Activated T-cell treated with anti-CD3 and anti-CD28 coated beads for 24 hours (primary cell): Measurements from ENCODE around the gene DGKI.
A peak's percentile ranks its signal among the peaks of the same experiment; 100 is the strongest.

Source experiments
- DNase-seq: peaks from one replicate; pipeline ENCODE4 v3.0.0-alpha.2; 2020; ENCODE audit warnings: low read depth

The DGKI gene

GRCh38 chr7:137685433-137686164 lies 161.2 kb downstream of the DGKI start:
- DNase-seq: no peak

GRCh38 chr7:137684776-137685175 lies 162.0 kb downstream of the DGKI start:
- DNase-seq: no peak

GRCh38 chr7:137684316-137684715 lies 162.5 kb downstream of the DGKI start:
- no peak for DNase-seq

- no peak for DNase-seq
Observed at GRCh38 chr7:137682596-137682995, 164.2 kb downstream of the DGKI start.

GRCh38 chr7:137681657-137682562 lies 164.9 kb downstream of the DGKI start:
- no peak for DNase-seq

- no peak for DNase-seq
Observed at GRCh38 chr7:137674551-137675409, 172.0 kb downstream of the DGKI start.

GRCh38 chr7:137674048-137674447 lies 172.7 kb downstream of the DGKI start:
- DNase-seq: no peak

- DNase-seq: no peak
Observed at GRCh38 chr7:137671920-137672319, 174.9 kb downstream of the DGKI start.

GRCh38 chr7:137670222-137671064 lies 176.3 kb downstream of the DGKI start:
- DNase-seq: no peak

GRCh38 chr7:137669706-137670105 lies 177.1 kb downstream of the DGKI start:
- DNase-seq: no peak

GRCh38 chr7:137668404-137668803 lies 178.4 kb downstream of the DGKI start:
- no peak for DNase-seq

GRCh38 chr7:137667633-137668387 lies 179.0 kb downstream of the DGKI start:
- no peak for DNase-seq

GRCh38 chr7:137664846-137665245 lies 181.9 kb downstream of the DGKI start:
- DNase-seq: no peak

- no peak for DNase-seq
Observed at GRCh38 chr7:137661634-137662033, 185.1 kb downstream of the DGKI start.

GRCh38 chr7:137658190-137658900 lies 188.4 kb downstream of the DGKI start:
- no peak for DNase-seq

- no peak for DNase-seq
Observed at GRCh38 chr7:137657476-137658189, 189.1 kb downstream of the DGKI start.

- DNase-seq: no peak
Observed at GRCh38 chr7:137656850-137657232, 189.9 kb downstream of the DGKI start.

GRCh38 chr7:137656227-137656849 lies 190.4 kb downstream of the DGKI start:
- DNase-seq: peak; percentile 42

- DNase-seq: no peak
Observed at GRCh38 chr7:137655804-137656203, 191.0 kb downstream of the DGKI start.
